ENCODE data around the gene MTUS2. TPM values are rescaled to one million over a fixed set of nuclear protein-coding genes. Genes with fewer than 3 reads are reported as not detected.

The MTUS2 gene
- total and polyA plus RNA-seq, 2 donors (not counting 3 experiments of a cell fraction or from before 2014, with no cell fraction given), result not detected

- FAIRE-seq, result no peak
- Histone ChIP-seq H3K79me2 (ENCODE audit: control insufficient read depth, insufficient read depth, low read length) (no peaks in the 10 kb centered on the region), H3K27me3 (ENCODE audit: control insufficient read depth in 2 of 2, insufficient read depth in 2 of 2, low read length in 2 of 2) (no peaks in the 10 kb centered on the region), H4K20me1 (replicated peaks; ENCODE audit: control insufficient read depth, extremely low read depth, insufficient read depth, low read length) (no peaks in the 10 kb centered on the region), H3K27ac (ENCODE audit: insufficient read depth, low read depth, low read length) (no peak overlapping the region), H3K4me3 (replicated peaks in 1 of 3; ENCODE audit: insufficient read depth in 1 of 3, low read depth in 1 of 3, low read length in 3 of 3) (no peak overlapping the region), H3K9me3 (replicated peaks; ENCODE audit: control insufficient read depth, insufficient read depth, low read length) (no peaks in the 10 kb centered on the region), H3K9me1 (replicated peaks; ENCODE audit: control insufficient read depth, extremely low read depth, insufficient read depth, low read length) (no peaks in the 10 kb centered on the region), H3K4me1 (ENCODE audit: control insufficient read depth, extremely low read depth, insufficient read depth, low read length) (no peaks in the 10 kb centered on the region), H3K36me3 (ENCODE audit: control insufficient read depth in 2 of 2, extremely low read depth in 1 of 2, insufficient read depth in 2 of 2, low read length in 2 of 2) (no peaks in the 10 kb centered on the region), H3K4me2 (ENCODE audit: insufficient read depth, low read length) (no peak overlapping the region), H2AFZ (ENCODE audit: low read depth, low read length) (no peak overlapping the region), H3K9ac (replicated peaks; ENCODE audit: extremely low read depth, insufficient read depth, low read length) (no peak overlapping the region)
- TF ChIP-seq GATA2 (IDR thresholded peaks at IDR 0.05; ENCODE audit: insufficient read depth, insufficient read length, low read depth, low read length), result no peak
- no peak for TF ChIP-seq JUN (IDR thresholded peaks at IDR 0.05; ENCODE audit: borderline replicate concordance, insufficient read depth, insufficient read length, low read depth)
- no peak for TF ChIP-seq MAX (IDR thresholded peaks at IDR 0.05; ENCODE audit: insufficient read depth, insufficient read length)
- no peak for TF ChIP-seq EZH2 (IDR thresholded peaks at IDR 0.05; ENCODE audit: borderline replicate concordance, low read depth, low read length, severe bottlenecking)
- TF ChIP-seq FOS (IDR thresholded peaks at IDR 0.05; ENCODE audit: borderline replicate concordance, insufficient read depth, low read length), result no peak
- no peak for TF ChIP-seq MYC (IDR thresholded peaks at IDR 0.05; ENCODE audit: low read depth, low read length)
- TF ChIP-seq POLR2AphosphoS5 (IDR thresholded peaks at IDR 0.05; ENCODE audit: insufficient read depth, low read depth, low read length), result no peak
- no peak for TF ChIP-seq CTCF (IDR thresholded peaks at IDR 0.05; ENCODE audit: extremely low read depth in 1 of 2, insufficient read depth in 1 of 2, low read depth in 1 of 2, low read length in 2 of 2)
- no peak for TF ChIP-seq POLR2A (IDR thresholded peaks at IDR 0.05; ENCODE audit: low read depth, low read length)
- DNase-seq (ENCODE audit: low read depth, low spot score), result no peak
- no TSS peak for BruUV-seq (replicated peaks)
- intact Hi-C loops (cut with micrococcal nuclease), result no loop called here
- CTCF ChIA-PET, result no interaction called here
- dilution Hi-C loops (cut with MboI; ENCODE audit: extremely low pct_ligation_motif_present, low sequenced_read_pairs), result no loop called here
- POLR2A ChIA-PET, result no interaction called here
Measured at GRCh38 chr13:29204651-29205050, 384.5 kb downstream of the MTUS2 start.
